Activated naive CD8-positive, alpha-beta T cell treated with anti-CD3 and anti-CD28 coated beads, Interleukin-2, amount 50 U/mL, for 24 hours (primary cell): ENCODE data around the gene ANKRD33B.
"Not testable (repeated sequence)": the region's sequence is repeated elsewhere in the genome, so short reads cannot be mapped to it uniquely, and the experiment has no call there.

Experiments
- ATAC-seq: fragments of 150-1000 bp; cut with Tn5 transposase; one replicate; pipeline ENCODE4 v1.10.0; 2021
- DNase-seq: peaks from one replicate; pipeline ENCODE4 v3.0.0; 2021
- H3K27ac Mint-ChIP-seq: one replicate; pipeline ENCODE4 v1.8.0; 2021; ENCODE audit warnings: mild to moderate bottlenecking, mixed read lengths
- H3K27me3 Mint-ChIP-seq: one replicate; pipeline ENCODE4 v1.8.0; 2021; ENCODE audit warnings: mixed read lengths
- H3K36me3 Mint-ChIP-seq: one replicate; pipeline ENCODE4 v1.8.0; 2021; ENCODE audit warnings: low read depth, mixed read lengths
- H3K4me1 Mint-ChIP-seq: one replicate; pipeline ENCODE4 v1.8.0; 2021; ENCODE audit warnings: mixed read lengths
- H3K4me3 Mint-ChIP-seq: one replicate; pipeline ENCODE4 v1.8.0; 2021; ENCODE audit warnings: mild to moderate bottlenecking, moderate library complexity, mixed read lengths
- H3K9me3 Mint-ChIP-seq: one replicate; pipeline ENCODE4 v1.8.0; 2021; ENCODE audit warnings: mixed read lengths

The ANKRD33B gene

GRCh38 chr5:10562201-10563109, 1.4 kb upstream of the ANKRD33B start:
- Mint-ChIP-seq H3K9me3 (no peaks in the 10 kb centered on the region), H3K36me3 (peaks cover 4% of the 10 kb centered on the region), H3K4me3 (peak overlapping the region; percentile 90), H3K27ac (peak overlapping the region; percentile 52), H3K4me1 (peaks cover 31% of the 10 kb centered on the region), H3K27me3 (peaks cover 23% of the 10 kb centered on the region)
- no peak for ATAC-seq
- peak; percentile 41 for DNase-seq

DNA sequence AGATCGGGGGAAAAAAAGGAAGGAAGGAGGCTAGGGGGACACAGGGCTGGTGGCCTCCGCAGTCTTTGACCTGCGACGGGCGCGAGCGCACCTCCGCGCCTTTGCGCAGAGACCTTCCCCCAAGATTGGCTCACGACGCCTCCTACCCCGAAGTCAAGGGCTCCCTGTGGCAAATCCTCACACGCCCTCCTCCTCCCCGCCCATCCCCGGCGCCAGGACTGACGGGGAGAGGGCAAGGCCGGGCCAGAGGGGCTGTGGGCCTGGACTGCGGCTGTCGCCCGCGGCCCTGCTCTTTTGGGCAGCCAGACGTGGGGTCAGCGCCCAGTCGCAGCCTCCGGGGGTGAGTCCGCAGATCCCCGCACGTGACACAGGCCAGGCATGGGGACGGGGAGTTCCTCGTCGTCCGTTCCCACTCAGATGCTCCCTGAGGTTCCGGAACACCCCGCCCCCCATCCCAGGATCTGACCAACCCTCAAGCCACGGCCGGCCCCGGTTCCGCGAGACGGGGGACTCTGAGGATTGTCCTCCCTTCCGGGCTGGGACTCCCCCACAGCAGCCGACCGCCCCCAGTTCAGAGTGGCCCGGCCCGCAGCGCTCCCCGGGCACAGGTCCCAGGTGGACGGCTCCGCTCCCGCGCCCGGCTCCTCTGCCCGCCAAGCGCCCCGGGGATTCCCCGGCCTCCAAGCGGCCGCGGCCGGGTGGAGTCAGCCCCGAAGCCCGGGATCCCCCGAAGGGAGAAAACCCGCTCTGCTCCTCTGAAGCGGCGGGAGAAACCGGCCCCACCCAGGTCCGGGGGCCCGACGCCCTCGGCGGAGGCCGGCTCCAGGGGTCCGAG, 543 bp upstream of the ANKRD33B start:
- DNase-seq, result peak; percentile 72
- H3K27me3 Mint-ChIP-seq, result peaks cover 20% of the 10 kb centered on the region
- ATAC-seq, result peak; percentile 53
- peaks cover 31% of the 10 kb centered on the region for H3K4me1 Mint-ChIP-seq
- peaks cover 4% of the 10 kb centered on the region for H3K36me3 Mint-ChIP-seq
- H3K4me3 Mint-ChIP-seq, result peak overlapping the region; percentile 90
- H3K9me3 Mint-ChIP-seq, result no peaks in the 10 kb centered on the region
- H3K27ac Mint-ChIP-seq, result peak overlapping the region; percentile 27

GRCh38 chr5:10564838-10565784, 1.2 kb downstream of the ANKRD33B start:
- H3K27ac Mint-ChIP-seq, result peak overlapping the region; percentile 82
- H3K9me3 Mint-ChIP-seq, result no peaks in the 10 kb centered on the region
- DNase-seq (peak; percentile 49), ATAC-seq (no peak)
- H3K27me3 Mint-ChIP-seq, result peaks cover 15% of the 10 kb centered on the region
- H3K36me3 Mint-ChIP-seq, result peaks cover 4% of the 10 kb centered on the region
- peaks cover 32% of the 10 kb centered on the region for H3K4me1 Mint-ChIP-seq
- peak overlapping the region; percentile 90 for H3K4me3 Mint-ChIP-seq

DNA sequence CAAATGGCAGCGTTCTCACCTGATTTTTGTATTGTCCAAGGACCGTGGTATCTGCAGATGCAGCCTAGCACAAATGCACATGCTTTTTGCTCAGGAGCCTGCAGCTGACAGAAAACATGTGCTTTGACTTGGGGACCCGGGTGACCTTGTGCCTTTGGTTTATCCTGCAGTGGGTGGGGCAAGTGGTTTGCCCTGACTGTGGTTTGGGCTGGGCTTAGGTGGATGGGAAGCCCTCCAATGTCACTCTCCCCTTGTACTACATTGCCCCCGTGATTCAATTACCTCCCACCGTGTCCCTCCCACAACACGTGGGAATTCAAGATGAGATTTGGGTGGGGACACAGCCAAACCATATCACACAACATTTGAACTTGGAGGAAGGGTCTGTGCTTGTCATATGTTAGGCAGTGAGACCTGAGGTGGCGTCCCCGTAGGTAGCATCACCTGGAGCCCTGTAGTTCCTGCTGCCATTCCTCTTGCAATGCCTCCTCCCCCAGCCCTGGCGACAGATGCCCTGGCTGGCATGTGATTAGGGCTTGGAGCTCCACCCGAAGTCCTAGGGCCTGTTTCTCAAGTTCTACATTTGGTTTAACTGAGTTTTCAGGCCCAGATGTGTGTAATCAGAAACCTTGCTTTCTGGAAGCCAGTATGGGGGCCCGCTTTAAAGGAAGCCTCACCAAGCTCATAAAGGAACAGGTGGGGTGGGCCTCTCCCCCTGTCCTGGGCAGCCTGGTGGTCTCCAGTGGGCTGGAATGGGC, 2.1 kb downstream of the ANKRD33B start:
- Mint-ChIP-seq H3K27ac (no peak overlapping the region), H3K27me3 (peaks cover 8% of the 10 kb centered on the region), H3K36me3 (peaks cover 4% of the 10 kb centered on the region), H3K9me3 (no peaks in the 10 kb centered on the region), H3K4me3 (peak overlapping the region; percentile 90), H3K4me1 (peaks cover 29% of the 10 kb centered on the region)
- ATAC-seq (no peak), DNase-seq (no peak)

GRCh38 chr5:10566543-10567068, 2.7 kb downstream of the ANKRD33B start:
- ATAC-seq (no peak), DNase-seq (no peak)
- Mint-ChIP-seq H3K4me1 (peaks cover 29% of the 10 kb centered on the region), H3K27ac (no peak overlapping the region), H3K9me3 (no peaks in the 10 kb centered on the region), H3K36me3 (peaks cover 4% of the 10 kb centered on the region), H3K4me3 (peak overlapping the region; percentile 90), H3K27me3 (peaks cover 5% of the 10 kb centered on the region)

DNA sequence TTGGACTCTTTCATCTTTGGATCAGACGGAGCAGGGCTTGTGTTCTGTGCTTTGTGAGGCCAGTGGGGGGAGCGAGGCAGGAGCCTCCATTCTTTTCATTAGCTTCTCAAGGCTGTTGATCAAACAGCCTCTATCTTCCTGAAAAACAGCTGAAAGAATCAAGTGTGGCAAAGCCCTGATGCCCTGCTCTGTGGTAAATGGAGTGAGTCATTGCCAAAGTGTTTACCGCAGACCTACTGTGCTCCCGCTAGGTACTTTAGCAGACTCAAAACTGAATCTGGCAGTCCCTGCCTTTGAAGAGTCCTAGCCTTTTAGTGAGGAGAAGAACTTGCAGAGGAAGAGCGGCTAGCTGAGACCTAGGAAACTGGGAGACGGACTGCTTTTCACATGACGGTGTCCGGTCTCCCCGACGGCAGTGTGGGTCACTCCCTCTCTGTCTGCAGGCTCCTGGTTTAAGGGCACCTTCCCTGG, 3.3 kb downstream of the ANKRD33B start:
- Mint-ChIP-seq H3K27me3 (peaks cover 5% of the 10 kb centered on the region), H3K4me1 (peaks cover 26% of the 10 kb centered on the region), H3K4me3 (peak overlapping the region; percentile 90), H3K36me3 (peaks cover 4% of the 10 kb centered on the region), H3K27ac (no peak overlapping the region), H3K9me3 (no peaks in the 10 kb centered on the region)
- ATAC-seq, result no peak
- no peak for DNase-seq

- H3K27ac Mint-ChIP-seq, result no peak overlapping the region
- H3K27me3 Mint-ChIP-seq, result peaks cover 5% of the 10 kb centered on the region
- H3K9me3 Mint-ChIP-seq, result no peaks in the 10 kb centered on the region
- H3K36me3 Mint-ChIP-seq, result peaks cover 4% of the 10 kb centered on the region
- peak overlapping the region; percentile 90 for H3K4me3 Mint-ChIP-seq
- no peak for ATAC-seq
- DNase-seq, result no peak
- peaks cover 23% of the 10 kb centered on the region for H3K4me1 Mint-ChIP-seq
These were observed 4.0 kb downstream of the ANKRD33B start for GRCh38 chr5:10567781-10568321.

DNA sequence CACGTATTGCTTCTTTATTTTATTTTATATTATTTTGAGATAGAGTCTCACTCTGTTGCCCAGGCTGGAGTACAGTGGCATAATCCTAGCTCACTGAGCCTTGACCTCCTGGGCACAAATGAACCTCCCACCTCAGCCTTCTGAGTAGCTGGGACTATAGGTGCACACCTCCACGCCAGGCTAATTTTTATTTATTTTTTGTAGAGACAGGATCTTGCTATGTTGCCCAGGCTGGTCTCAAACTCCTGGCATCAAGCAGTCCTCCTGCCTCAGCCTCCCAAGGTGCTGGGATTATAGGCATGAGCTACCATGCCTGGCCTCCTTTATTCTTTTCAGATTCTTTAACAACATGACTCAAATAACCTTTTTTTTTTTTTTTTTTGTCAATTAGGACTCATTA, 6.7 kb downstream of the ANKRD33B start:
- not testable (repeated sequence) for H3K4me3 Mint-ChIP-seq, ATAC-seq, DNase-seq, H3K27ac Mint-ChIP-seq, H3K9me3 Mint-ChIP-seq, H3K27me3 Mint-ChIP-seq
- Mint-ChIP-seq H3K36me3 (peaks cover 11% of the 10 kb centered on the region), H3K4me1 (peaks cover 26% of the 10 kb centered on the region)

GRCh38 chr5:10572451-10572850, 8.6 kb downstream of the ANKRD33B start:
- Mint-ChIP-seq H3K27me3 (peaks cover 2% of the 10 kb centered on the region), H3K36me3 (peaks cover 9% of the 10 kb centered on the region), H3K4me1 (peaks cover 22% of the 10 kb centered on the region), H3K27ac (no peak overlapping the region), H3K9me3 (no peaks in the 10 kb centered on the region), H3K4me3 (no peak overlapping the region)
- DNase-seq (no peak), ATAC-seq (no peak)

- Mint-ChIP-seq H3K36me3 (peaks cover 9% of the 10 kb centered on the region), H3K27me3 (peaks cover 2% of the 10 kb centered on the region), H3K27ac (no peak overlapping the region), H3K4me3 (no peak overlapping the region), H3K9me3 (no peaks in the 10 kb centered on the region), H3K4me1 (peaks cover 33% of the 10 kb centered on the region)
- ATAC-seq (no peak), DNase-seq (no peak)
These were observed 9.7 kb downstream of the ANKRD33B start for GRCh38 chr5:10573487-10574145.

DNA sequence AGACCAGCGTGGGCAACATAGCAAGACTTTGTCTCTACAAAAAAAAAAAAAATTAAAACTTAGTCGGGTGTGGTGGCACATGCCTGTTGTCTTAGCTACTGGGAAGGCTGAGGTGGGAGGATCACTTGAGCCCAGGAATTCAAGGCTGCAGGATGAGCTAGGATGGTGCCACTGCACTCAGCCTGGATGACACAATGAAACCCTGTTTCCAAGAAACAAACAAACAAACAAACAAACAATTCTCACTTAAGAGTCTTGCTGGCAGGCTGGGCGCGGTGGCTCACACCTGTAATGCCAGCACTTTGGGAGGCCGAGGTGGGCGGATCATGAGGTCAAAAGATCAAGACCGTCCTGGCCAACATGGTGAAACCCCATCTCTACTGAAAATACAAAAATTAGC, 11.0 kb downstream of the ANKRD33B start:
- H3K4me3 Mint-ChIP-seq, H3K27ac Mint-ChIP-seq, DNase-seq, H3K36me3 Mint-ChIP-seq, H3K27me3 Mint-ChIP-seq, H3K9me3 Mint-ChIP-seq, ATAC-seq: not testable (repeated sequence)
- peaks cover 45% of the 10 kb centered on the region for H3K4me1 Mint-ChIP-seq

- no peak for DNase-seq
- peaks cover 58% of the 10 kb centered on the region for H3K4me1 Mint-ChIP-seq
- no peak for ATAC-seq
These were observed 12.4 kb downstream of the ANKRD33B start for GRCh38 chr5:10576121-10576789.

More at GRCh38 chr5:10576121-10576789, 12.4 kb downstream of the ANKRD33B start:
- peaks cover 9% of the 10 kb centered on the region for H3K36me3 Mint-ChIP-seq
- no peak overlapping the region for H3K4me3 Mint-ChIP-seq
- peaks cover 2% of the 10 kb centered on the region for H3K27me3 Mint-ChIP-seq
- no peak overlapping the region for H3K27ac Mint-ChIP-seq
- H3K9me3 Mint-ChIP-seq, result no peaks in the 10 kb centered on the region
